ENCODE measurements around the gene ST6GALNAC1. TPM values are rescaled to one million over a fixed set of nuclear protein-coding genes. Genes with fewer than 3 reads are reported as not detected.
A peak's percentile ranks its signal among the peaks of the same experiment; 100 is the strongest.

The ST6GALNAC1 gene
- total and polyA plus RNA-seq, 2 of the 13 experiments (the other 11 are each of a cell fraction or from before 2014, with no cell fraction given) = not detected

DNA sequence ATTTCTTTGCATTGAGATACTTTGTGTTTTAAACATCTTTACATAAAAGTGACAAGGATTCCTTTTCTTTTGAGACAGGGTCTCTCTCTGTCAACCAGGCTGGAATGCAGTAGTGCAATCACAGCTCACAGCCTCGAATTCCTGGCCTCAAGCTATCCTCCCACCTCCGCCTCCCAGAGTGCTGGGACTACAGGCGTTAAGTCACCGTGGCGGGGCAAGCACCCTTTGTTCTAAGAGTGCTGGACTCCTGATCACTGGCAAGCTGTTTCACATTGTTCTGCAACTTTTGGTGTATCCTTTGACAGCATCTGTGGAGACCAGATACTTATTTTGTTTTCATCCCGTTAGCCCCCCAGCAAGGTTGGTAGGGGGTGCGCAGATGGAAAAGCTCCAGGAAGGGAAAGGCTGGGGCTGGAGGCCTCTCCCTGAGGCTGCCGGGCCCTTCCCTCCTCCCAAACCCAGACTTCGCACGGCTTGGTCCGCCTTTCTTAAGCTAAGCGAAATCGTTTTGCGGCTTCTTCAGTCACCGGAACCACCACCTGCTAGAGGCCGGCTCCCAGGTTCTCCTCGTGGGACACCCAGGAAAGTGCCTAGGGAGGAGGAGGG, 59.0 kb downstream of the ST6GALNAC1 start (continued):
- TF ChIP-seq MYNN (CRISPR knock-in tag; IDR thresholded peaks at IDR 0.05; ENCODE audit: low read depth) (no peak), ZNF337 (CRISPR knock-in tag; IDR thresholded peaks at IDR 0.05; ENCODE audit: borderline replicate concordance, low read depth) (no peak), ZSCAN21 (CRISPR knock-in tag; IDR thresholded peaks at IDR 0.05; ENCODE audit: borderline replicate concordance) (0 out of 2 replicates have a peak, but pooled peaks have one; percentile 27), MEF2D (CRISPR knock-in tag; IDR thresholded peaks at IDR 0.05) (no peak), ZNF558 (CRISPR knock-in tag; IDR thresholded peaks at IDR 0.05; ENCODE audit: borderline replicate concordance) (no peak), CENPX (CRISPR knock-in tag; IDR thresholded peaks at IDR 0.05) (no peak)
- TF ChIP-seq, protein P1, sequence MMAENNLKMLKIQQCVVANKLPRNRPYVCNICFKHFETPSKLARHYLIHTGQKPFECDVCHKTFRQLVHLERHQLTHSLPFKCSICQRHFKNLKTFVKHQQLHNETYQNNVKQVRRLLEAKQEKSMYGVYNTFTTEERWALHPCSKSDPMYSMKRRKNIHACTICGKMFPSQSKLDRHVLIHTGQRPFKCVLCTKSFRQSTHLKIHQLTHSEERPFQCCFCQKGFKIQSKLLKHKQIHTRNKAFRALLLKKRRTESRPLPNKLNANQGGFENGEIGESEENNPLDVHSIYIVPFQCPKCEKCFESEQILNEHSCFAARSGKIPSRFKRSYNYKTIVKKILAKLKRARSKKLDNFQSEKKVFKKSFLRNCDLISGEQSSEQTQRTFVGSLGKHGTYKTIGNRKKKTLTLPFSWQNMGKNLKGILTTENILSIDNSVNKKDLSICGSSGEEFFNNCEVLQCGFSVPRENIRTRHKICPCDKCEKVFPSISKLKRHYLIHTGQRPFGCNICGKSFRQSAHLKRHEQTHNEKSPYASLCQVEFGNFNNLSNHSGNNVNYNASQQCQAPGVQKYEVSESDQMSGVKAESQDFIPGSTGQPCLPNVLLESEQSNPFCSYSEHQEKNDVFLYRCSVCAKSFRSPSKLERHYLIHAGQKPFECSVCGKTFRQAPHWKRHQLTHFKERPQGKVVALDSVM (CRISPR knock-in tag; IDR thresholded peaks at IDR 0.05) = peak; percentile 75; the same call in 1 of the 2 replicates
- TF ChIP-seq, protein P2, sequence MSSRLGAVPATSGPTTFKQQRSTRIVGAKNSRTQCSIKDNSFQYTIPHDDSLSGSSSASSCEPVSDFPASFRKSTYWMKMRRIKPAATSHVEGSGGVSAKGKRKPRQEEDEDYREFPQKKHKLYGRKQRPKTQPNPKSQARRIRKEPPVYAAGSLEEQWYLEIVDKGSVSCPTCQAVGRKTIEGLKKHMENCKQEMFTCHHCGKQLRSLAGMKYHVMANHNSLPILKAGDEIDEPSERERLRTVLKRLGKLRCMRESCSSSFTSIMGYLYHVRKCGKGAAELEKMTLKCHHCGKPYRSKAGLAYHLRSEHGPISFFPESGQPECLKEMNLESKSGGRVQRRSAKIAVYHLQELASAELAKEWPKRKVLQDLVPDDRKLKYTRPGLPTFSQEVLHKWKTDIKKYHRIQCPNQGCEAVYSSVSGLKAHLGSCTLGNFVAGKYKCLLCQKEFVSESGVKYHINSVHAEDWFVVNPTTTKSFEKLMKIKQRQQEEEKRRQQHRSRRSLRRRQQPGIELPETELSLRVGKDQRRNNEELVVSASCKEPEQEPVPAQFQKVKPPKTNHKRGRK (CRISPR knock-in tag; IDR thresholded peaks at IDR 0.05) = no peak
- TF ChIP-seq, protein P3, sequence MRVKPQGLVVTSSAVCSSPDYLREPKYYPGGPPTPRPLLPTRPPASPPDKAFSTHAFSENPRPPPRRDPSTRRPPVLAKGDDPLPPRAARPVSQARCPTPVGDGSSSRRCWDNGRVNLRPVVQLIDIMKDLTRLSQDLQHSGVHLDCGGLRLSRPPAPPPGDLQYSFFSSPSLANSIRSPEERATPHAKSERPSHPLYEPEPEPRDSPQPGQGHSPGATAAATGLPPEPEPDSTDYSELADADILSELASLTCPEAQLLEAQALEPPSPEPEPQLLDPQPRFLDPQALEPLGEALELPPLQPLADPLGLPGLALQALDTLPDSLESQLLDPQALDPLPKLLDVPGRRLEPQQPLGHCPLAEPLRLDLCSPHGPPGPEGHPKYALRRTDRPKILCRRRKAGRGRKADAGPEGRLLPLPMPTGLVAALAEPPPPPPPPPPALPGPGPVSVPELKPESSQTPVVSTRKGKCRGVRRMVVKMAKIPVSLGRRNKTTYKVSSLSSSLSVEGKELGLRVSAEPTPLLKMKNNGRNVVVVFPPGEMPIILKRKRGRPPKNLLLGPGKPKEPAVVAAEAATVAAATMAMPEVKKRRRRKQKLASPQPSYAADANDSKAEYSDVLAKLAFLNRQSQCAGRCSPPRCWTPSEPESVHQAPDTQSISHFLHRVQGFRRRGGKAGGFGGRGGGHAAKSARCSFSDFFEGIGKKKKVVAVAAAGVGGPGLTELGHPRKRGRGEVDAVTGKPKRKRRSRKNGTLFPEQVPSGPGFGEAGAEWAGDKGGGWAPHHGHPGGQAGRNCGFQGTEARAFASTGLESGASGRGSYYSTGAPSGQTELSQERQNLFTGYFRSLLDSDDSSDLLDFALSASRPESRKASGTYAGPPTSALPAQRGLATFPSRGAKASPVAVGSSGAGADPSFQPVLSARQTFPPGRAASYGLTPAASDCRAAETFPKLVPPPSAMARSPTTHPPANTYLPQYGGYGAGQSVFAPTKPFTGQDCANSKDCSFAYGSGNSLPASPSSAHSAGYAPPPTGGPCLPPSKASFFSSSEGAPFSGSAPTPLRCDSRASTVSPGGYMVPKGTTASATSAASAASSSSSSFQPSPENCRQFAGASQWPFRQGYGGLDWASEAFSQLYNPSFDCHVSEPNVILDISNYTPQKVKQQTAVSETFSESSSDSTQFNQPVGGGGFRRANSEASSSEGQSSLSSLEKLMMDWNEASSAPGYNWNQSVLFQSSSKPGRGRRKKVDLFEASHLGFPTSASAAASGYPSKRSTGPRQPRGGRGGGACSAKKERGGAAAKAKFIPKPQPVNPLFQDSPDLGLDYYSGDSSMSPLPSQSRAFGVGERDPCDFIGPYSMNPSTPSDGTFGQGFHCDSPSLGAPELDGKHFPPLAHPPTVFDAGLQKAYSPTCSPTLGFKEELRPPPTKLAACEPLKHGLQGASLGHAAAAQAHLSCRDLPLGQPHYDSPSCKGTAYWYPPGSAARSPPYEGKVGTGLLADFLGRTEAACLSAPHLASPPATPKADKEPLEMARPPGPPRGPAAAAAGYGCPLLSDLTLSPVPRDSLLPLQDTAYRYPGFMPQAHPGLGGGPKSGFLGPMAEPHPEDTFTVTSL (CRISPR knock-in tag; IDR thresholded peaks at IDR 0.05; ENCODE audit: borderline replicate concordance) = no peak

Measured in HepG2 (cell line).